ENCODE data around the gene WDFY4.

WDFY4 gene

GRCh38 chr10:48948470-48949037, 263.9 kb downstream of the WDFY4 start:
- no peak for DNase-seq
- TF ChIP-seq CTCF (IDR thresholded peaks at IDR 0.05; ENCODE audit: low read depth, low read length), result no peak
- no peaks in the 10 kb centered on the region for H3K9me3 ChIP-seq
- no peaks in the 10 kb centered on the region for H3K36me3 ChIP-seq
- H3K4me1 ChIP-seq, result no peaks in the 10 kb centered on the region
- no peak overlapping the region for H3K4me3 ChIP-seq (ENCODE audit: low read depth, low read length)
- H3K27me3 ChIP-seq, result no peaks in the 10 kb centered on the region

GRCh38 chr10:48951707-48952106, 267.0 kb downstream of the WDFY4 start:
- no peak for TF ChIP-seq CTCF (IDR thresholded peaks at IDR 0.05; ENCODE audit: low read depth, low read length)
- Histone ChIP-seq H3K9me3 (no peaks in the 10 kb centered on the region), H3K36me3 (no peaks in the 10 kb centered on the region), H3K4me3 (ENCODE audit: low read depth, low read length) (no peak overlapping the region), H3K27me3 (0 out of 2 replicates have a peak, but pooled peaks cover 2% of the 10 kb centered on the region), H3K4me1 (no peaks in the 10 kb centered on the region)
- DNase-seq, result no peak

GRCh38 chr10:48957361-48958151, 272.9 kb downstream of the WDFY4 start:
- Histone ChIP-seq H3K4me3 (ENCODE audit: low read depth, low read length) (no peak overlapping the region), H3K4me1 (no peaks in the 10 kb centered on the region), H3K27me3 (0 out of 2 replicates have a peak, but pooled peaks cover 2% of the 10 kb centered on the region), H3K36me3 (no peaks in the 10 kb centered on the region), H3K9me3 (no peaks in the 10 kb centered on the region)
- no peak for DNase-seq
- no peak for TF ChIP-seq CTCF (IDR thresholded peaks at IDR 0.05; ENCODE audit: low read depth, low read length)

GRCh38 chr10:48958598-48959190, 274.0 kb downstream of the WDFY4 start:
- TF ChIP-seq CTCF (IDR thresholded peaks at IDR 0.05; ENCODE audit: low read depth, low read length), result no peak
- Histone ChIP-seq H3K27me3 (0 out of 2 replicates have a peak, but pooled peaks cover 2% of the 10 kb centered on the region), H3K36me3 (no peaks in the 10 kb centered on the region), H3K9me3 (no peaks in the 10 kb centered on the region), H3K4me3 (ENCODE audit: low read depth, low read length) (no peak overlapping the region), H3K4me1 (no peaks in the 10 kb centered on the region)
- no peak for DNase-seq

GRCh38 chr10:48964038-48964437, 279.4 kb downstream of the WDFY4 start:
- no peak for DNase-seq
- Histone ChIP-seq H3K9me3 (no peaks in the 10 kb centered on the region), H3K4me1 (no peaks in the 10 kb centered on the region), H3K36me3 (no peaks in the 10 kb centered on the region), H3K4me3 (ENCODE audit: low read depth, low read length) (no peak overlapping the region), H3K27me3 (no peaks in the 10 kb centered on the region)
- TF ChIP-seq CTCF (IDR thresholded peaks at IDR 0.05; ENCODE audit: low read depth, low read length), result no peak

- Histone ChIP-seq H3K4me3 (ENCODE audit: low read depth, low read length) (no peak overlapping the region), H3K4me1 (no peaks in the 10 kb centered on the region), H3K27me3 (no peaks in the 10 kb centered on the region), H3K36me3 (no peaks in the 10 kb centered on the region), H3K9me3 (no peaks in the 10 kb centered on the region)
- no peak for DNase-seq
- no peak for TF ChIP-seq CTCF (IDR thresholded peaks at IDR 0.05; ENCODE audit: low read depth, low read length)
Measured at GRCh38 chr10:48965460-48965859, 280.8 kb downstream of the WDFY4 start.
